GM13976 (cell line): ENCODE data around the gene MUC13.

Source experiments
- DNase-seq: peaks from one replicate; pipeline ENCODE4 v3.0.0; 2012; ENCODE audit warnings: low spot score
- CTCF ChIP-seq: IDR thresholded peaks from 2 replicates; pipeline ENCODE4 v1.5.1; 2012; ENCODE audit warnings: borderline replicate concordance, mild to moderate bottlenecking; ENCODE audit not compliant: insufficient read depth; ENCODE audit errors: extremely low read depth, missing control alignments, control extremely low read depth
- in situ Hi-C: fragments of 300-500 bp; cut with MboI; formaldehyde crosslinking; loops from one replicate; pipeline ENCODE4 v1.12.0; 2022; ENCODE audit warnings: low sequenced_read_pairs, mixed read lengths, inconsistent platforms; ENCODE audit not compliant: unreplicated experiment

Gene MUC13

GRCh38 chr3:124937049-124937448, 2.5 kb upstream of the MUC13 start:
- in situ Hi-C loops: loop anchor here (5.0 kb wide), 1 partner anchor 445 kb away; no protein-coding TSS in a partner anchor
- no peak for DNase-seq
- TF ChIP-seq CTCF: no peak

- TF ChIP-seq CTCF: no peak
- DNase-seq: no peak
- in situ Hi-C loops: loop anchor here (5.0 kb wide), 1 partner anchor 446 kb away; no protein-coding TSS in a partner anchor
Measured at GRCh38 chr3:124935794-124936542, 1.4 kb upstream of the MUC13 start.

GRCh38 chr3:124935264-124935663, 713 bp upstream of the MUC13 start:
- DNase-seq: no peak
- TF ChIP-seq CTCF: no peak
- in situ Hi-C loops: loop anchor here (5.0 kb wide), 1 partner anchor 447 kb away; no protein-coding TSS in a partner anchor

DNA sequence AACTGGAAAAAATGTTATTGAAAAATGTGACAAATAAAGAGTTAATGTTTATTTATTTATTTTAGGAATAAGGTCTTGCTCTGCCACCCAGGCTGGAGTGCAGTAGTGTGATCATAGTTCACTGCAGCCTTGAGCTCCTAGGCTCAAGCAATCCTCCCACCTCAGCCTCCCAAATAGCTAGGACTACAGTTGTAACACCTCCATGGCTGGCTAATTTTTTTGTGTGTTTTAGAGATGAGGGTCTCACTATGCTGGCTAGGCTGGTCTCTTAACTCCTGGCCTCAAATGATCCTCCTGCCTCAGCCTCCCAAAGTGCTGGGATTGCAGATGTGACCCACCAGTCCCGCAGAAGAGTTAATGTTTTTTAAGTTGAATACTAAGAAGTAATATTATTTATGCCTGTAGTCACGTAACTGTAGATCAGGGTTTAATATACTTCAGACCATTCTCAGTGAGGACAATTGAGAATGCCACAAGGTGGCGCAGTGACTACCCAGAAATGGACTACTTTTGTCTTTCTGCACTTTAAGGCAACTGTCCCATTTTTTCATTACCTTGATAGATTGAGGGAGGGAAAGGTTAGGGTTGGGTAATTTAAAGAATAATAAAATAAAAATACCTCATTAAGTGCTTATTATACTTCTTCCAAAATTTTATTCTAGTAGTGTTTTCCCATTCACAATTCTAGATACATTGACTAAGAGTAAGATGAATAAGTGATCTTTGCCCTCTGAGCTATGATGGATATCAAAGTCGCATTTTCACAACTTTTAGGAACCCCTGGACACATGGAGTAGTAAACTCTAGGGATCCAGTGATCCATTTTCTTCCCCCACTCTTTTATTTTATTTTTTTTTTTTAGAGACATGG, 6.0 kb downstream of the MUC13 start:
- in situ Hi-C loops: no loop called here
- DNase-seq: peak; percentile 41
- TF ChIP-seq CTCF: peak; percentile 70

GRCh38 chr3:124927574-124928045, 6.9 kb downstream of the MUC13 start:
- peak; percentile 37 for DNase-seq
- TF ChIP-seq CTCF: no peak
- in situ Hi-C loops: no loop called here

DNA sequence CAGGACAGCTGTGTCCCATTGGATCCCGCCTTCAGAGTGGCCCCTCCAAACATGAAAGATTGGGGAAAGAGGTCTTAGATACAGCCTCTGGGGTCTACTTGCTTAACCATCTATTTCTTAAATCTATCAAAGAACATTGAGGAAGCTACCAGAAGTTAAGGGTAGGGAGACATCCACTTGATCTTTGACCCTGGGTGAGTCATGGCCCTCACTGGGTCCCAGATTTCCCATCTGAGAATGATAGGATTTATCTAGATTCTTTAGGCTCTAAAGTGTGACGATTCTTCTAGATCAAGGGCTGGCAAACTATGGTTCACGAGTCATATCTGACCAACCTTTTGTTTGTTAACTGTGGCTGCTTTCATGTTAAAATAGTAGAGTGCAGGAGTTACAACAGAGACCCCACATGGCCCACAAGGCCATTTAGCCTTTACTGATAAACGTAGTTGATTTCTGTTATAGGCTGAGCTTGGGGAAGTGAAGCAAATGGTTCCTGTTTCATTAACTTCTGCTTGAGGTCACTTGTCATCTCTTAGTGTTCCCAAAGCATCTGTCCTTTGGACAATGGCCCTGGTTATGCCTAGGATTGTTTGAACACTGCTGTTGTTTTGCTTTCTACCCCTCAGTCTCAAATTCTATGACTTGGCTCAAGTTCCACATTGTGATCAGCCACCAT, 8.0 kb downstream of the MUC13 start:
- TF ChIP-seq CTCF: no peak
- in situ Hi-C loops: no loop called here
- DNase-seq: no peak
